Astrocyte of the spinal cord (primary cell): ENCODE data around the gene ESPN.

Experiments used
- DNase-seq: peaks from one replicate; pipeline ENCODE4 v3.0.0; 2011; ENCODE audit warnings: low read depth, low spot score
- H3K4me3 ChIP-seq: 2 replicates; pipeline ENCODE4 v1.5.1; 2011; ENCODE audit warnings: low read depth, mild to moderate bottlenecking, low read length, moderate library complexity
- in situ Hi-C: cut with HindIII; loops from 2 replicates; pipeline ENCODE4 v1.10.0; 2017; ENCODE audit warnings: low sequenced_read_pairs
- TF ChIP-seq, protein P1 (sequence below): IDR thresholded peaks from 2 replicates; pipeline ENCODE4 v1.5.1; 2012; ENCODE audit warnings: low read depth, mild to moderate bottlenecking, low read length, inconsistent platforms

The ESPN gene

DNA sequence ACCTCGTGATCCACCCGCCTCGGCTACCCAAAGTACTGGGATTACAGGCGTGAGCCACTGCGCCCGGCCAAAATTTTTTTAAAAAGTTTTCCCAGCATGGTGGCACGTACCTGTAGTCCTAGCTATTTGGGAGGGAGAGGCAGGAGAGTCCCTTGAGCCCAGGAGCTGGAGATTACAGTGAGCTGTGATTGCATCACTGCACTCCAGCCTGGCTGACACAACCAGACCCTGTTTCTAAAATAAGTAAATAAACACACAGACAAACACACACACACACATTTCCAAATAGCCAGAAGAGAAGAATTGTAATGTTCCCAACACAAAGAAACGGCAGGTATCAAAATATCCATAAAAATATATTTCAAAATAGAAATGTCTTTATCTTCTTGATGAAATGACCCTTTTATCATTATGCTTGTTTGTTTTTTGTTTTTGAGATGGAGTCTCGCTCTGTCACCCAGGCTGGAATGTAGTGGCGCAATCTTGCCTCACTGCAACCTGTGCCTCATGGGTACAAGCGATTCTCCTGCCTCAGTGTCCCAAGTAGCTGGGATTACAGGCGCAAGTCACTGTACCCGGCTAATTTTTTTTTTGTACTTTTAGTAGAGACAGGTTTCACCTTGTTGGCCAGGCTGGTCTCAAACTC lies 14.2 kb upstream of the ESPN start:
- DNase-seq = no peak
- TF ChIP-seq, protein P1, sequence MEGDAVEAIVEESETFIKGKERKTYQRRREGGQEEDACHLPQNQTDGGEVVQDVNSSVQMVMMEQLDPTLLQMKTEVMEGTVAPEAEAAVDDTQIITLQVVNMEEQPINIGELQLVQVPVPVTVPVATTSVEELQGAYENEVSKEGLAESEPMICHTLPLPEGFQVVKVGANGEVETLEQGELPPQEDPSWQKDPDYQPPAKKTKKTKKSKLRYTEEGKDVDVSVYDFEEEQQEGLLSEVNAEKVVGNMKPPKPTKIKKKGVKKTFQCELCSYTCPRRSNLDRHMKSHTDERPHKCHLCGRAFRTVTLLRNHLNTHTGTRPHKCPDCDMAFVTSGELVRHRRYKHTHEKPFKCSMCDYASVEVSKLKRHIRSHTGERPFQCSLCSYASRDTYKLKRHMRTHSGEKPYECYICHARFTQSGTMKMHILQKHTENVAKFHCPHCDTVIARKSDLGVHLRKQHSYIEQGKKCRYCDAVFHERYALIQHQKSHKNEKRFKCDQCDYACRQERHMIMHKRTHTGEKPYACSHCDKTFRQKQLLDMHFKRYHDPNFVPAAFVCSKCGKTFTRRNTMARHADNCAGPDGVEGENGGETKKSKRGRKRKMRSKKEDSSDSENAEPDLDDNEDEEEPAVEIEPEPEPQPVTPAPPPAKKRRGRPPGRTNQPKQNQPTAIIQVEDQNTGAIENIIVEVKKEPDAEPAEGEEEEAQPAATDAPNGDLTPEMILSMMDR = no peak
- H3K4me3 ChIP-seq = no peak overlapping the region
- in situ Hi-C loops = no loop called here

DNA sequence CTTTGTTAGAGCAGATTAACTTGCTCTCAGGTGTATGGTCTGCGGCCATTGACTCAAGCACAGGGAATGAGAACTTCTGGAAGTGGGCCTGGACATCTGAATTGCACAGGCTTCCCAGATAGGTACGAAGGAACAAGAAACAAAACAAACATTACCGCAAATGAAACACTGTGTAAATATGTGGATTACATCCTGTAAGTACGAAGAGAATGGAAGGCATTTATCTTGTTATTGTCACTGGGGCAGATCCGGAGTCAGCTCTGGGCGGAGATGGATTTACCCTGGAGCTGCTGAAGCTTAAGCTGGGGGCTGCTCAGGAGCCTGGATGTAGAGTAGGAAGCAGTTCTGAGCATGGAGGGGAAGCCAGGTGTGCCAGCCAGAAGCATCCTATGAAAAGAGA lies 11.7 kb upstream of the ESPN start:
- TF ChIP-seq, protein P1 = no peak
- no peak overlapping the region for H3K4me3 ChIP-seq
- in situ Hi-C loops = no loop called here
- no peak for DNase-seq

DNA sequence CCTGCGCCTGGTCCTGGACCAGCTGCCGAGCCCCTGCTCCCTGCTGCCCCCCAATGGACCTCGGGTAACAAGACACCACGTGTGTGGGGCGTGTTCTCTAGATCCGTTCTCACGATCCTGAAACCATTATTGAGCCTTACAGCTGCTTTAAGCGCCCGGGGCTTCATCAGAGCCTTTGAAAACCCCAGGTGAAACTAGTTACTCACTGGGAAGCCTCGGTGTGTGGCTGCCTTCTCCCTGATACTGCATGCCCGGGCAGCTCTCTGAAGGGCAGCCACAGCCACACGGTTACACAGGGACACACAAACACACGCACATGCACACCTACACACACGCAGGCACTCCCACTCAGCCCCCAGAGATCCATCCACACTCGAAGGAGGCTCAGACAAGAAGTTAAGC lies 10.1 kb upstream of the ESPN start:
- TF ChIP-seq, protein P1 = peak; percentile 66
- peak; percentile 44 for DNase-seq
- H3K4me3 ChIP-seq = no peak overlapping the region
- in situ Hi-C loops = no loop called here

DNA sequence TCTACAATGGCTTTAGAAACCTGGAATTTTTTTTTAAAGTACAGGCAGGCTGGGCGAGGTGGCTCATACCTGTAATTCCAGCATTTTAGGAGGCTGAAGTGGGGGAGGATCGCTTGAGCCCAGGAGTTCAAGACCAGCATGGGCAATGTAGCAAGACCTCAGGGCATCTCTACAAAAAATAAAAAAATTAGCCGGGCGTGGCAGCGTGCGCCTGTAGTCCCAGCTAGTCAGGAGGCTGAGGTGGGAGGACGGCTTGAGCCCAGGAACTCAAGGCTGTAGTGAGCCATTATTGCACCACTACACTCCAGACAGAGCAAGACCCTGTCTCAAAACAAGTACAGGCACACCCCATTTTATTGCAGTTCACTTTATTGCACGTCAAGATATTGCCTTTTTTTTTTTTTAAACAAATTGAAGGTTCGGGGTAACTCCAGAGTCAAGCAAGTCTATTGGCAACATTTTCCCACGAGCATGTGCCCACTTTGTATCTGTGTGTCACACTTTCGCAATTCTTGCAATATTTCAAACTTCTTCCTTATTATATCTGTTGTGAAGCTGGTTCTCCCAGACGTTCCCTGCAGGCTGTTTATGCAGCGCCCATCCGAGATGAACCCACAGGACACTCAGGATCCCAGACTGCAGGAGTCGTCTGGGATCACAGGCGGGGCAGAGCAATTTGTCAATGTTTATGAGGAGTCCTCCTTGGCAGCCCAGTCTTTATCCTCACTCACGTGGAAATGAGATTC lies 9.5 kb upstream of the ESPN start:
- in situ Hi-C loops = no loop called here
- TF ChIP-seq, protein P1 = no peak
- DNase-seq = no peak
- H3K4me3 ChIP-seq = no peak overlapping the region

DNA sequence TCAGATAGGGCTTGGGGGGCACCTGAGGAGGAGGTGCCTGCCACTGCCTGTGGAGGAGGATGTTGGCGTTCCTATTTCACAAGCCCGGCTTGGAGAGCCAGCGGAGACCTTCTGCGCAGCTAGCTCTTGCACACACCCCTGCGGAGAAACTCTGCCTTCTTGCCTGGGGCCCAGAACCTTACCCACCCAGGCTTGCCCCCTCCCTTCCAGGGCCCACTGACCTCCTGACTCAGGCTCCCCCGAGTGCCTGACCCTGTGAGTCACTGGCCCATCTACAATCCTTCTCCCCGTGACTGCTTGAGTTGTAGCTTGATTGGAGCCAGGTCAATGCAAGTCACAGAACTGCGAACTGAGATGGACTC lies 8.3 kb upstream of the ESPN start:
- in situ Hi-C loops = no loop called here
- TF ChIP-seq, protein P1 = no peak
- H3K4me3 ChIP-seq = no peak overlapping the region
- DNase-seq = no peak

DNA sequence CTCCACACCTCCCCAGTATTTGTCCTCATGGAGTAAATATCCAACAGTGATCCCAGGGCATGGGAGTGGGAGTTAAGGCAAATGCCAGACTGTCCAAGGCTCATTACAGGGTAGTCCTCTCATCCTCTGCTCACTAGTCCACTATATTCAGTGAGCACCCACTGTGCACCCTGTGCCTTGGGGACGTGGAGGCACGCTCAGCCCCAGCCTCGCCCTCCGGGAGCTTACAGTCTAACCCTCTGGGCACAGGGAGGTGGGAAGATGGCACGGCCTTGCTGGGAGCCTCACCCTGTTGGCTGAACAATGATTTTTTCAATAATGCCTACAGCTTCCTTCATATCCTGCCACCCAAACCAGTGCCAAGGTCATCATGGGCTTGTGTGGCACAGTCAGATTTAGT lies 7.7 kb upstream of the ESPN start:
- DNase-seq = no peak
- H3K4me3 ChIP-seq = no peak overlapping the region
- in situ Hi-C loops = no loop called here
- TF ChIP-seq, protein P1 = no peak
